ENCODE data around the gene DNAJC30. TPM values are rescaled to one million over a fixed set of nuclear protein-coding genes. Genes with fewer than 3 reads are reported as not detected.

Gene DNAJC30
- total RNA-seq, 1 experiment from 2014 or later, result 5.5 TPM

DNA sequence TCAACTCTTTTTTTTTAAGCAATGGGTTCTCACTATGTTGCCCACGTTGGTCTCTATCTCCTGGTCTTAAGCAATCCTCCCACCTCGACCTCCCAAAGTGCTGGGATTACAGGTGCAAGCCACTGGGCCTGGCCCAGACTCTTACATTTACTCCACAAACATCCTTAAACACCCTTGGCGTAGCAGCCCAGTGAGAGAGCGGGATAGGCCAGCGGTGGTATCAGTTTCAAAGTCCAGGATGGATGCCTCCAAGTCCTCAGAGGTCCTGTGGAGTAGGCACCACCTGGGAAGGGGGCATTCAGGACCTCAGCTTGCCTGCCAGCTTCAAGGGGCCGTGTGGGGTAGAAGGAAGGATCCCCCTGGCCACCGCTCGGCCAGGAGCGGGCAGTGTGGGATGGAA is 33.7 kb downstream of the DNAJC30 start:
- DNase-seq (ENCODE audit: low read depth), result no peak

DNA sequence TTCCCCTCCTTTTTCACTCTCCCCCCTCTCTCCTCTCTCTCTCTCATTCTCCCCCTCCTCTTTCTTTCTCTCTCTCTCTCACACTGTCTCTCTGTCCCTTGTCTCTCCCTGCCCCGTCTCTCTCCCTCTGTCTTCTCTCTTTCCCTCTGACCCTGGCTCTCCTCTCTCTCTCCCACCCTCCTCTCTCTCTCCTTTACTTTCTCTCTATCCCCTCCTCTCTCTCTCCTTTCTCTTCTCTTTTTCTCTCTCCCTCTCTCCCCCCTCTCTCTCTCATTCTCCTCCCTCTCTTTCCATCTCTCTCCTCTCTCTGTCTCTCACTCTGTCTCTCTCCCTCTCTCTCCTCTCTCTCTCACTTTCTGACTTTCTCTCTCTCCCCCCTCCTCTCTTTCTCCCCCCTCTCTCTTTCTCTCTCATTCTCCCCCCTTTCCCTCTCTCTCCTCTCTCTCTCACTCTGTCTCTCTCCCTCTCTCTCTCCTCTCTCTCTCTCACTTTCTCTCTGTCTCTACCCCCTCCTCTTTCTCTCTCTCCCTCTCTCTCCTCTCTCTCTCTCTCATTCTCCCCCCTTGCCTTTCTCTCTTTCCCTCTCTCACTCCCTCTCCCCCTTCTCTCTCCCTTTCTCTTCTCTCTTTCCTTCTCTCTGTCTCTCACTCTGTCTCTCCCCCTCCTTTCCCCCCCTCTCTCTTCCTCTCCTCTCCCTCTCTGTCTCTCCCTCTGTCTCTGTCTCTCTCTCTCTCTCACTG is 34.5 kb downstream of the DNAJC30 start:
- no peak for DNase-seq (ENCODE audit: low read depth)

DNA sequence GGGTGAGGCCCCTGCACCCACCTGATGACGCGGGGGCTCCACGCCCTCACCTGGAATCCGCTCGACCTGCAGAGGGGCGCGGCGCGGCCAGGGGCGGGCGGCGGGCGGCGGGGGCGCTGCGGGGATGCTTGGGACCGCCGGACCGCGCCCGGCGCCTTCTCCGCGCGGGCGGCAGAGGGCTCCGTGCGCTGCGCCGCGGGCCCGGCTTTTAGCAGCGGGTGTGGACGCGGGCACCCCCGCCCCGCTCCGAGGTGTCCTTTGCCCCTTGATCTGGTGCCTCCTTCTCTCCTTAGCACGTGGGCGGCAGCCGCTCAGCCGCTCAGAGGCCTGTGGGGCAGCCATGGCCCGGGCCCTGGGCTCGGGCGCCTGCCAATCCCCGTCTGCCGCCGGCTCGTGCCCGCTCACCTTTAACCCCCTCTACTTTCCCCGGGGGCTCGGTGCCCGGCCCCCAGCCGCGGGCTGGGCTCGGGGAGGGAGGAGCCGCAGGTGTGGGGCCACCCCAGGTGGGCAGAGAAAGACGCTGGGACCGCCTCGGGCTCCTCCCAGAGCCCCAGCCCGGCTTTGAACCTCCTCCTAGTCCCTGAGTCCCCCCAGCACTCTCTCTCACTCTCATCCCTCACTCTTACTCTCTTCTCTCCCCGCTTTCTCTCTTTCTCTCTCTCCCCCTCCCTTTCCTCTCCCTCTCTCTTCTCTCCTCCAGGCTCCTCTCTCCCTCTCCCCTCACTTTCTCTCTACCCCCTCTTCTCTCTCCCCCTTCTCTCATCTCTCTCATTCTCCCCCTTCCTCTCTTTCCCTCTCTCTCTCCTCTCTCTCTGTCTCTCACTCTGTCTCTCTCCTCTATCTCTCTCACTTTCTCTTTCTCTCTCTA is 35.3 kb downstream of the DNAJC30 start:
- no peak for DNase-seq (ENCODE audit: low read depth)

DNA sequence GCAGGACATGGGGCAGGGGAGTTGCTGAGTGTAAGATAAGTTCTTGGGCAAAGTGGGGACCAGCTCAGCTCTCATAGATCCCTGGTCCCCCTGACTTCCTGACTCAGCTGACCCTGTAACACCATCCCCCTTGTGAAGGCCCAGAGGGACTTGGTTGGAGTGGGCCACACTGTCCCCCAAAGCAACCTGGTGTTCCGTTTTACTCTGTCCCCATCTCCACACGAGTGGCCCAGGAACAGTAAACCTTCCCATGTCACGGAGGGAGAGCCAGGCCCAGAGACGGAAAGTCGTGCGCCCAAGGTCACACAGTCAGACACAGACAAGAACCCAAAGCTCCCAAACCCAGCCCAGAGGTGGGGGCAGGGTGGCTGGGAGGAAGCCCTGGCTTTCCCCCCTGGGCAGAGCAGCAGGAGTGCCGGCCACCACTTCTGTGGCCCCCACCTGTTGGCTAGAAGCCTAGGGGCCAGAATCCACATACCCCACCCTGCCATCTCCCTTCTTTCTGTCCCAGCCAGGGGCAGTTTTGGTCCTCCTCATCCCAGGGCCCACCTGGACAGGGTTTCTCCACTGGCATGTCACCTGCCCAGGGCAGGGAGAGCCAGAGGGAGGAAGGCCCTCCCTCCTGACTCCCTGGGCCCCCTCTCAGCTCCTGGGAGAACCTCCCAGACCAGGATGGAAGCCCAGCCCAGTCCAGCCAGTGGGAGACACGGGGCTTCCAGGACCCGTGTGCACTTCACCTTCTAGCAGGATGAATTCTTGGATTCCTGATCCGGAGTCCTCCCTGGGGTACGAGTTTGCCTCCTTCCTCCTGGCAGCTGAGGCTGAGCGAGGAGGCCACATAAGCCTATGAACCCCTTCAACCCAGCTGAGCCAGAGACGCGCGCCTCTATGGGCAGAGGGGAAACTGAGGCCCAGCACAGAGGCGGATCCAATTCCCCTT is 36.2 kb downstream of the DNAJC30 start:
- DNase-seq (ENCODE audit: low read depth), result no peak

DNA sequence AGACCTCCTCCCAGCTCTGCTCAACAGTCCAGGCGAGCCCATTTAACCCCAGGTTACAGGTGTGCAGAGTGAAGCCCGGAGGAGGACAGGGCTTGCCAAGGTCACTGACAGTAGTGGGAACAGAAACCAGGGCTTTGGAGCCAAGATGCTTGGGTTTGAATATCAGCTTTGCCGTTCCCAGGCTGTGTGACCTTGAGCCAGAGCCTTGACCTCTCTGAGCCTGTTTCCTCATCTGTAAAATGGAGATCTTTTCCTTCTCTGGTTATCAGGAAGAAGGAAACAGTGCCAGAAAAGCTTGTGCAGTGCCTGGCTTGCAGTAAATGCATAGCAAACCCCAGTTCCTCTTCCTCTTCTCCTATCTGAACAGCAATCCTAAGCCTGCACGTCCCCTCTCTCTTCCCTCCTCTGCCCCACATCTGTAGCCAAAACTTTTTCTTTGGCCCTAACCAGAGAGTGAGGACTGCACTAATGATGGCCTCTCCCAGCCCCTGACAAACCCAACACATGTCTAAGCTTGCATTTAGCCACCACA is 37.5 kb downstream of the DNAJC30 start:
- no peak for DNase-seq (ENCODE audit: low read depth)

DNA sequence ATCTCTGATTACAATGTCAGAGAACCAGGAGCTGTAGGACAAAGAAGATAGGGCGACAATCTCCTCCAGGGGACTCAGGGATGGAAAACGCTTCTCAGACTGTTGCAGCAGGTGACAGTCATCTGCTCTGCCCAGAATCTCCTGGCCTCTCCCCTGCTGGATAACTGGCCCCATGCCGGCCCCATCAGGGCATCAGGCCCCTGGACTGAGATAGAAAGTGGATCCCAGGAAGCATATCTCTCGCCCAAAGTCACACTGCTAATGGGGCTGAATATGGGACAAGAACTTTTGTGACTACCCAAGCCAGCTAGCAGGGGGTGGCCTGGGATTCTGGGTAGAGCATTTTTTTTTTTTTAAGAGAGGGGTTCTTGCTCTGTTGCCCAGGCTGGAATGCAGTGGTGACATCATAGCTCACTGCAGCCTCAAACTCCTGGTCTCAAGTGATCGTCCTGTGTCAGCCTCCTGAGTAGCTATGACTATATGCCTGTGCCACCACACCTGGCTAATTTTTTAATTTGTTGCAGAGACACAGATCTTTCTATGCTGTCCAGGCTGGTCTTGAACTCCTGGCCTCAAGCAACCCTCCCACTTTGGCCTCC is 38.5 kb downstream of the DNAJC30 start:
- no peak for DNase-seq (ENCODE audit: low read depth)

DNA sequence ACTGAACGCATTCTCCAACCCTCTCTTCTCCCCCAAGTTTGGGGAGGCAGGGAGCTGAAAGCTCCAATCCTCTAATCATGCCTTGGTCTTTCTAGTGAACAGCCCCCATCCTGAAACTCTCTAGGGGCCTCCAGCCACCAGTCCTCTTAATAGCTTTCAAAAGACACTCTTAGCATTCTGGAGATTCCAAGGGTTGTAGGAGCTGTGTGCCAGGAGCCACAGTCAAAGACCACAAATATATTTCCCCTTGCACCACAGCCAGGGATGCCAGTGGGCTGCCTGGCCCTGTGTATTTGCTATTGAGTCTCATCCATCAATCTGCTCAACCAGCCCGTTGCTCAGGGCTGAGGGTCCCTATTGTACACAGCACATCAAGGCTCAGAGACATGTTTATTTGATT is 40.4 kb downstream of the DNAJC30 start:
- DNase-seq (ENCODE audit: low read depth), result no peak

DNA sequence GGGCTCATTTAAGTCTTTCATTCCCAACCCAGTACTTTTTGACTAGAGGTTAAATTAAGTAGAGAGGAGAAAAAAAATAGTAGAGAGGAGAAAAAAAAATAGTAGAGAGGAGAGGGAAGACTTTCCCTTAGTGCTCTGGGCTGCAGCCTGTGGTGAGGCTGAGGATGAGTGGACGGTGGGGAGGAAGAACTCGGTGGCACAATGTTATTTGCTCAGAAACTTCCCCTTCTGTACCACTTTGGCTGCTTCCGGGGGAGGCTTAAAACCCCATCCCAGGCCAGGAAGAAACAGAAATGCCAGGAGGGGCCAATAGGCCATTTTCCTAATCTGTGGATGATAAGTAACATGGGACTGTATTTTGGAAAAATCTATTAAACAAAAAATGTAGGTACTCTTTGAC is 44.3 kb downstream of the DNAJC30 start:
- no peak for DNase-seq (ENCODE audit: low read depth)

DNA sequence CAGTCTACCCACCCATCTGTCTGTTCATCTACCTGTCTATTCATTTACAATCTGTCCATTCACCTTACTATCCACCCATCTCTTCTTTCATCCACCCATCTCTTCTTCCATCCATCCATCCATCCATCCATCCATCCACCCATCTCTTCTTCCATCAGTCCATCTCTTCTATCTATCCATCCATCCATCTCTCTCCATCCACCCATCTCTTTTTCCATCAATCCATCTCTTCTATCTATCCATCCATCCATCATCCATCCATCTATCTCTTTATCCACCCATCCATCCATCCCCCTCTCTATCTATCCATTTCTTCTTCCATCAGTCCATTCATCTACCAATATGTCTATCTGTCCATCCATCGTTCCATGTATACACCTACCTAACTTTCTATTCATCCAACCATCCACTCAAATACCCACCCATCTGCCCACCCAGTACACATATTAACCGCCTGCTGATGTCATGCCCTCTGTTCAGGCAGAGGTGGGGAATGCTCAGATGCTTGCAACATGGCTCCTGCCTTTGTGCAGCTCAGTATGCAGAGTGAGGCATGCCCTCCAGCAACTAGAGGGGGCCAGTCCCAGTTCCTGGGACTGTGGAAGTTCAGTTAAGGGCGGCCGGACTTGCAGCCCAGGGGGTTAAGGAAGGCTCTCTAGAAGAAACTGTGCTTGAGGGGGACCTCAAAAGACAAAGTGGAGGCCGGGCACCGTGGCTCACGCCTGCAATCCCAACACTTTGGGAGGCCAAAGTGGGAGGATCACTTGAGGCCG is 47.6 kb downstream of the DNAJC30 start:
- no peak for DNase-seq (ENCODE audit: low read depth)

DNA sequence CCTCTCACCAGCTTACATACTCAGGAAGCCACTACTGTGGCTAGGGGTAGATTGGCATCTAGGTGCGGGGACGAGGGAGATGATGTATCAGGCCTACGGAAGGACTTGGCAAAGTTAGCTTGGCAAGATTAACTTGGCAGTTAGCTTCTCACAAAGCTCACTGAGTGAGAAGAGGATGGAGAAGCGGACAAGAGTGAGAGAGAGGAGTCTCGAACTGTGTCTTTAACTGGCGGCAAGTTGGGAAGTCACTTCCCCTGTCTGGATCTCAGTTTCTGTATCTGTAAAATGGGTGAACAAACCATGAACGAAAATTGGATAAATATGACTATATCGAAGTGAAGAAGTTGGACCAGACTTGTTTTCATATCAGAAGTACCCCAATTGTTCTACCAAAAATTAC is 49.4 kb downstream of the DNAJC30 start:
- no peak for DNase-seq (ENCODE audit: low read depth)

DNA sequence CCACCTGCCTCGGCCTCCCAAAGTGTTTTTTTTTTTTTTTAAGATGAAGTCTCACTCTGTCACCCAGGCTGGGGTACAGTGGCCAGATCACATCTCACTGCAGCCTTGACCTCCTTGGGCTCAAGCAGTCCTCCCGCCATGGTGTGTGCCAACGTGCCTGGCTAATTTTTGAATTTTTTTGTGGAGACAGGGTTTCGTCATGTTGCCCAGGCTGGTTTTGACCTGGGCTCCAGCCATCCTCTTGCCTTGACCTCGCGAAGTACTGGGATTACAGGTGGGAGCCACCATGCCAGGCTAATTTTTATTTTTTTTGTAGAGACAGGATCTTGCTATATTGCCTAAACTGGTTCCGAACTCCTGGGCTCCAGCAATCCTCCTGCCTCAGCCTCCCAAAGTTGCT is 49.9 kb downstream of the DNAJC30 start:
- no peak for DNase-seq (ENCODE audit: low read depth)

DNA sequence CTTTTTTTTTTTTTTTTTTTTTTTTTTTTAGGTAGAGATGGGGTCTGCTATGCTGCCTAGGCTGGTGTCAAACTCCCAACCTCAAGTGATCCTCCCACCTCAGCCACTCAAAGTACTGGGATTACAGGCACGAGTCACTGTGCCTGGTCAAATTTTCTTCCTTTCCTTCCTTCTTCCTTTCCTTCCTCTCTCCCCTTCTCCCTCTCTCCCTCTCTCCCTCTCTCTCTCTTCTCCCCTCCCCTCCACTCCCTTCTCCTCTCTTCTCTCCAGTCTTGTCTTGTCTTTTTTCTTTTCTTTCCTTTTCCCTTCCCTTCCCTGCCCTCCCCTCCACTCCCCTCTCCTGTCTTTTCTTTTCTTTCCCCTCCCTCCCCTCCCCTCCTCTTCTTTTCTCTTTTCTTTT is 51.7 kb downstream of the DNAJC30 start:
- no peak for DNase-seq (ENCODE audit: low read depth)

Other genes with a start within 250 kb of the DNAJC30 start
- gene FZD9, start 249.7 kb downstream of the DNAJC30 start, total RNA-seq (2014; rRNA removed), result 0.64 and 1.1 TPM in 2 replicates
- 97.0 and 110 TPM in 2 replicates for gene BAZ1B, start 161.2 kb downstream of the DNAJC30 start, total RNA-seq (2014; rRNA removed)
- gene BCL7B, start 125.8 kb downstream of the DNAJC30 start, total RNA-seq (2014; rRNA removed), result 67.7 and 71.0 TPM in 2 replicates
- 147 and 171 TPM in 2 replicates for gene TBL2, start 104.9 kb downstream of the DNAJC30 start, total RNA-seq (2014; rRNA removed)
- 0.13 and 0.63 TPM in 2 replicates for gene MLXIPL, start 58.9 kb downstream of the DNAJC30 start, total RNA-seq (2014; rRNA removed)
- gene VPS37D, start 15.6 kb downstream of the DNAJC30 start, total RNA-seq (2014; rRNA removed), result 6.1 and 6.9 TPM in 2 replicates
- 69.3 and 82.6 TPM in 2 replicates for gene BUD23, start 144 bp upstream of the DNAJC30 start, total RNA-seq (2014; rRNA removed)
- 80.0 and 100 TPM in 2 replicates for gene STX1A, start 36.2 kb upstream of the DNAJC30 start, total RNA-seq (2014; rRNA removed)
- gene ABHD11, start 55.3 kb upstream of the DNAJC30 start, total RNA-seq (2014; rRNA removed), result 34.5 and 40.1 TPM in 2 replicates
- not detected in 2 replicates for gene CLDN3, start 86.8 kb upstream of the DNAJC30 start, total RNA-seq (2014; rRNA removed)
- 0.17 and 0.19 TPM in 2 replicates for gene CLDN4, start 147.5 kb upstream of the DNAJC30 start, total RNA-seq (2014; rRNA removed)
- gene METTL27, start 159.1 kb upstream of the DNAJC30 start, total RNA-seq (2014; rRNA removed), result 3.2 and 5.7 TPM in 2 replicates
- gene TMEM270, start 177.7 kb upstream of the DNAJC30 start, total RNA-seq (2014; rRNA removed), result not detected in 2 replicates

Measured in LHCN-M2 (cell line).